ENCODE results near the gene DMD.

Gene DMD

DNA sequence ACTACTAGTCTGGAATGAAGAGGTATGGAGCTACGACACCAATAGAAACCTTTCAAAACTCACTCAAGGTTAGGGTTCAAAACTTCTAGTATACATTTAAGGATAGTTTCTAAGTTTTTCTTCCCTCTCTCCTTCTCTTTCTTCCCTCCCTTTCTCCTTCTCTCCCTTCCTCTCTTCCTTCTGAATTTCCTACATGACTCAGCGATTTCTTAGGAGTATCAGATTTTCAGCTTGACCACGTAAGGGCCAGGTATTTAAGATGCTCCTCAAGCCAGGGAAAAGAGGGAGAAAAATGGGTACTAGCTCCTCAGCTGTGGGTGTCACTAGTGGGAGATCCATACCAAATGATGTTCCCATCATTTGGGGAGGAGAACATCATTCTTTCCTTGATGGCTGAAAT, 2083.6 kb downstream of the DMD start:
- DNase-seq: no peak

DNA sequence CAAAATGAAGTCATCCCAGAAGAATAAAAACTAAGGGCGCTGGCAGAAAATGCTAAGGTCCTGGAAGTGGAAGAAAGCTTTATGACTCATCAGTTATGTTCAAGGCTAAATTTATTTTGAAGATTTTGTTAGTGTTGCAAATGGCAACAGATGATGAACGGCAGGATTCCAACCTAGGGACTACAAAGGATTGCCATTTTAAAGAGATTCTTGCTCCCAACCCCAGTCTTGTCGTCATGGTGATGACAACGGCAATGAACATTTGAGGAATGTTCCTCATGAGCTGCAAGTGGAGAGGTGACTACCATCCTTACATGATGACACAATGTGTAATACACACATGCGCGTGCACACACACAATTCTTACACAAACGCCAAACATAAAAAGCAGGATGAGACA, 2085.1 kb downstream of the DMD start:
- no peak for DNase-seq

DNA sequence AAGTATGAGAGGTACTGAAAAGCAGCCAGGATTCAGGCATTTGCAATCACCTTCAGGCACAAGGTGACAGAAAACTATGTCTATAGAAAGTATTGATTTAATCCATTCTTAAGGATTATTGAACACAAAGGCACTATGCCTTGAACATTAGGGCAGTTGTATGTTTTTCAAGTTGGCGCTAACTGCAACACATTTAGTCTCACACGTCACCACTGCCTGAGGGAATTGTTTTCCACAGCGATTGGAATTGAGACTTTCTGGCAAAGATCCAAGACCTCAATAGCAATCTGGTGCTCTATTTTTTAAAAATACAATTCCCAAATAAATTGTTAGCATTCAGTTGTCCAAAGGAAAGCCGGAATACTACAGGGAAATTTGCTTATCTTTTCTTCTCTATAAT, 2086.8 kb downstream of the DMD start:
- no peak for DNase-seq

DNA sequence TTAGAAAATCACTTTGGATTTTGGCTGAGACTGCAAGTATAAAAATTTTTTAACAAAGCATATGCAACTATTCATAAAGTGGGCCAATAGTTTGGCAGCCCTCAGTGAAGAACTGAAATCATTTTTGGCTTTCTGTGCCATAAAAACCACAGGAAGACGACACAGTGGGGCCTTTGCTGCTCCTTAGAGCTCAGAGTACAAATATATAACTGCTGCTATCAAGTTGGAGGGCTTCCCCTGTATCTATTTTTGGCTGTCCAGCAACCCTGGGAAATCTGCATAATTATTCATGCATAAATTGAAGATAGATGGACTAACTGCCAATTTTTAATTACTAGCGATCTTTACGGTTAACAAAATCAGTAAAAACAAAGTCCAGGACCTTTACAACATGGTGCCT, 2088.0 kb downstream of the DMD start:
- DNase-seq: no peak

DNA sequence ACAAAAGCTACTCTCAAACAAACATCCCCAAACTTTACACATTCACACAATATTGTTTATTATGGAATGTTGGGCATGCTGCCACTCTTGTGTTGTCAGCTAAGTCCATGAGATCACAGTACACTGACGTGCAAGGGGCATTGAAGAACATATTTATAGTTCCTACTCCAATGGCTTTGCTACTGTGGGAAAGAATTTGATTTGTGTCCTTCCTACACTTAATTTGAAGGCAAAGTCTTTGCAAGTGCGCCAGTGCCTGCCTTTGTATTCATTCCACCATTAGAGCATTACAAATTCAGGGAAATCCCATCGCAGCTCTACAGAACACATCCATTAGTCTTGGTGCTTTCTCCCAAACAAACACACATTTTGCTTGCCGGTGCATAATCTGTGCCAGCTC, 2094.1 kb downstream of the DMD start:
- no peak for DNase-seq

DNA sequence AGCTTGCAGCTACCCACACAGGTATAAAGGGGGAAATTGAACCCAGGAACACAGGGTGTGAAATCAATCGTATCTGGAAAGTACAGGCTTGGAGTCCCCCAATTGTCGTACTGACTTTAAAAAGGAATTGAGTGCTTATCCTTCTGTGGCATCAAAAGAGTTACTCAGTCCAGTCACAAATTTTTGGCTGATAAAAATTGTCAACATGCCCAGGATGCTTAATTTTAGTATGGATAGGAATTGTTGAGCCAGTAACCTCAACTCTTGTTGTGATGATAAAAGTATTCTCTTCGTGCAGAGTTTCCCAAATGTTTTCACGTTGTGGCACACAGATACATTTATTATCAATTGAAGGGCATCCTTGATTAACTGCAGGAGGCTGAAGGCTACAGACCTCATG, 2096.0 kb downstream of the DMD start:
- no peak for DNase-seq

DNA sequence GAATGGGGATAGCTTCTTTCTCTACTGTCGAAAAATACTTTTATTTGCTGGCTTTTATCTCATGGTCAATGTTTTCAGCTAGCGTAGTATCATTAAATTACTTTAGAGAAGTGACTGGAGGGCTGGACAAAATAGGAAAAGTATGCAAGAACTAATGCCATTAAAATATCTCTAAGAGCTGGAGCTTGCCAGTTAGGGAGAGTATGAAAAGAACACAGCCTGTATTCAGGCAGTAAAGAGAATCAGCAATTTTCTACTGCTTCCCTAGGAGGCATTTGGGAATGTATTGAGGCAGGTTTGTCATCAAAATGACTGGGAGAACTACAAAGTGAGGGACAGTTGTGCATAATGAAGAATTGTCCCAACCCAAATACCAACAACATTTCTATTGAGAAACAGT, 2096.5 kb downstream of the DMD start:
- no peak for DNase-seq

- no peak for DNase-seq
These were observed 2098.9 kb downstream of the DMD start for GRCh38 chrX:31112226-31112999.

DNA sequence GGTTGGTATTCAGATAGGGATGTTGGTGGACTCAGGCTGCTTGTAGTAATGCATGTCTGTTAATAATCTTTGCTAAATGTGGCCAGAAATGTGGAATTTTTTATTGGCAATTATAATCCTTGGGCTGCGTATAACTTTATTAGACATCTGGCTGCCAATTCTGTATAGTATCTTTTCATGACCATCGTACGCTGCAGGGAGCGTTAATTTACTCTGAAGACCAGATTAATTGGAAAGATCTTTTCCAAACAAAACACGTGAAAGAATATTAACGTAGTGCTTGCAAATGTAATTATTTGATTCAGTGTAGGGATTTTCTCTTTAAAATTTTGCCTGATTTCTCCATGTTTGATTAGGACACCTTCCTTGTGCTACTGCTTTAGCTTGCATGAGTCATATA, 2100.7 kb downstream of the DMD start:
- DNase-seq: no peak

GRCh38 chrX:31099536-31100090, 2111.7 kb downstream of the DMD start:
- DNase-seq: no peak

GRCh38 chrX:31098079-31098478, 2113.3 kb downstream of the DMD start:
- DNase-seq: no peak

DNA sequence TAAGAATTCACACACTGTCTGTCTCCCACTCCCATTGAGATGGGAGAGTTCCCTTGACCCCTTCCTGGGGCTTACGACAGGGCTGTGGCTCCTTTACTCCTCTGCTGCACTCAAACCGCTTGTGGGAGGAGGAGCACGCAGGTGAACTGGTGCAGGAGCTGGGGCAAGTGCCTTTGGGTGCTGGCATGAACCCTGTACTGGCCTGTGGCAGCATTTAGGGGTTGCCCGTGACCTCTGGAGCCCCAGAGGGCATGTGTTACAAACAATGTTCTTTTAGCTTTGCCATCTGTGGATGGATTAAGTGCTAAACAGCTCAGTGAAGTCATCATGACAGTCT, 2117.7 kb downstream of the DMD start:
- no peak for DNase-seq

DNA sequence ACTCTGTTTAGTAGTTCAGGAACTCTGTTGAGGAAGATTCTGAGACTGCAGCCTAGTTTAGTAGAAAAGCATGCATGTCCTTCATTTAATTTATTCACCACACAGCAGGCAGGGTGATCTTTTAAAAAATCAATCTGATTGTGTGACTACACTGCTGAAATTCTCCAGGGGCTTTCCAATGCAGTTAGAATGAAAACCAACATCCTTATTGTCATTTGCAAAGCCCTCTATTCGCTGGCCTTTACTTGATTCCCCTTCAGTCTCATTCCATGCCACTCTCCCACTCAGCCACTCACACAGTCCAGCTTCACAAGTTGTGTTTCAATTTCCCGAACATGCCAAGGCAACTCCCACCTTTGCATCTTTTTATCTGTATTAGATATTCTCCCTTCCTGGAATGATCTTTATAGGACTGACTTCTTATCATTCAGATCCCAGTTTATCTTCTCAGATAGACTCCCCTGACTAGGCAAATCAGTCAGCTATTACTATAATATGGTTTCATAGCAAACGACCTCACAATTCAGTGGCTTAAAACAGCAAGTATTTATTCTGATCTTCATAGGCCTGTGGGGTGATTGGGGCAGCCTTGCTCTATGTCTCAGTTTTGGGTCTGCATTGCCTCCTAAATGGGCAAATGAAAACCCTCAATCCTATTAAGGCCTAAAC, 2118.2 kb downstream of the DMD start:
- DNase-seq: no peak

DNA sequence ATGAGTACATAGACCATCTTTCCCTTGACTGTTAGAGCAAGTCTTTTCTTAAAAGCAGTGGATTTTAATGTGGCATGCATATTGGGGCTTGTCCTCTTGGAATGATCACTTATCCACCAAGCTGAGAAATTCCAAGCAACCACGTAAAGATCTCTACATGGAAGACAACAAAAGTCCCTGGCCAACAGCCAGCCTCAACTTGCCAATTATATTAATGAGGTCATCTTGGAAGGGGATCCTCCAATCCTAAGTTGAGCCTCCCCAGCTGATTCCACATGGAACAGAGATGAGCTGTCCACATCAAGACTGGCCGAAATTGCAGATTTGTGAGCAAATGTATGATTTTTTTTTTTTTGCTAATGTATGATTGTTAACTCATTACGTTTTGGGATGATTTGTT, 2118.9 kb downstream of the DMD start:
- no peak for DNase-seq

DNA sequence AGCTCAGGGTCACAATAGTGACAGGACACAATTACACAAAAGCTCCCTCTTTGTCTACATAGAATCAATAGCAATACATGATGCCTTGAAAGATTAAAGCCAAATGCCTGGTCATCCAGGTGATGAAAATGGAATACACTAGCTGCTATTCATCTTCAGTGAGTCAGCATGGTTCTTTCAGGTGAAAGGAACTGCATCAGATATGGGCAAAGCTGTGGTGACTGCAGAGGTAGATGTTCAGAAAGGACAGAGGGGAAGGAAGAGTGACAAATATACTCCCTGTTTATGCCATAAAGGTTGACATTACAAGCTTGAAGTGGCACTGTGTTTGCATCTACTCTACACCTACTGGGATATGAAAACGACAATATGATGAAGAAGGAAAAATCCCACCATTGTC, 2119.5 kb downstream of the DMD start:
- DNase-seq: no peak

GRCh38 chrX:31074522-31074921, 2136.8 kb downstream of the DMD start:
- no peak for DNase-seq

- no peak for DNase-seq
These were observed 2139.6 kb downstream of the DMD start, which contains the start of gene FTHL17 for GRCh38 chrX:31071725-31072124. FTHL17 (minus strand) TSS chrX:31072041; CDS start chrX:31071953, 88 bp downstream.

GRCh38 chrX:31071262-31071661, 2140.1 kb downstream of the DMD start:
- DNase-seq: no peak

DNA sequence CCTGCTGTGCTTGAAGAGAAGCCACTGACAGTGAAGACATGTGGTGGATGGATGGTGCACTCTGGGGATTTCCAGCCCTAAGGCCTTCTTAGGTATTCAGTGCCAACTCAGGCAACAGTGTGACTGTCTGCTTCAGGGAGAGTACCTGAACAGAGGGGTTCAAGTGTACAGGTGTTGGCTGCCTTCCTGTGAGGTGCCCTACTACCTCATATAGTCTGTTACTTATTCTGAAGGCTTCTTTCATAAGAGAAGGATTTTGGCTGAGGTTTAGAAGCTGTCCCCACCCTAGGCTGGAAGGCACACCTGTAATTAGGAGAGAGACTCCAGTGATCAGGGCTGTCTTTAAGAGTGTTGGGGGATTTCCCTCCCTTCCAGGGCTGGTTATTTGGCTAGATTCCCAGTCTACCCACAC, 2141.3 kb downstream of the DMD start:
- DNase-seq: no peak
